Dermis blood vessel endothelial cell (primary cell): Measurements from ENCODE around the gene MRC2. TPM values are rescaled to one million over a fixed set of nuclear protein-coding genes. Genes with fewer than 3 reads are reported as not detected.

Source experiments
- DNase-seq: peaks from one replicate; pipeline ENCODE4 v3.0.0; 2010
- total RNA-seq: library from RNA; depleted of rRNA; stranded (reverse); fragments of >200 nt; gene quantifications from 2 replicates; pipeline ENCODE4 v1.2.3, GENCODE V29; 2014

MRC2 gene
- total RNA-seq, 1 donor from 2014 or later, result 10.9 TPM

- no peak for DNase-seq
These were observed 95.2 kb downstream of the MRC2 start for GRCh38 chr17:62722625-62723024.

GRCh38 chr17:62723842-62724241 is 96.4 kb downstream of the MRC2 start:
- DNase-seq, result no peak

- DNase-seq, result no peak
These were observed 97.1 kb downstream of the MRC2 start for GRCh38 chr17:62724398-62725146.

- peak; percentile 14 for DNase-seq
These were observed 98.3 kb downstream of the MRC2 start for GRCh38 chr17:62725791-62726249.

GRCh38 chr17:62727916-62728672 is 100.6 kb downstream of the MRC2 start:
- DNase-seq, result peak; percentile 36

- no peak for DNase-seq
These were observed 104.7 kb downstream of the MRC2 start for GRCh38 chr17:62732125-62732524.

- no peak for DNase-seq
These were observed 107.7 kb downstream of the MRC2 start for GRCh38 chr17:62735044-62735651.

GRCh38 chr17:62737513-62737912 is 110.0 kb downstream of the MRC2 start:
- no peak for DNase-seq

- no peak for DNase-seq
These were observed 110.8 kb downstream of the MRC2 start for GRCh38 chr17:62738281-62738680.

GRCh38 chr17:62739645-62740388 is 112.3 kb downstream of the MRC2 start:
- no peak for DNase-seq

GRCh38 chr17:62741290-62741689 is 113.8 kb downstream of the MRC2 start:
- DNase-seq, result no peak

Other genes starting within 250 kb of the MRC2 start
- gene EFCAB3, start 247.1 kb upstream of the MRC2 start, total RNA-seq, result not detected in 2 replicates
- 18.1 and 18.7 TPM in 2 replicates for gene METTL2A, start 203.8 kb upstream of the MRC2 start, total RNA-seq
- 54.3 and 74.3 TPM in 2 replicates for gene TLK2, start 148.8 kb upstream of the MRC2 start, total RNA-seq
- gene MARCHF10, start 180.6 kb downstream of the MRC2 start, total RNA-seq, result not detected in 2 replicates